Mesenchymal stem cell (in vitro differentiated cells and primary cell): Measurements from ENCODE around the gene ALDH4A1.

Source experiments
- DNase-seq: peaks from one replicate; pipeline ENCODE4 v3.0.0-alpha.2; 2013
- H2AFZ ChIP-seq: one replicate; pipeline ENCODE4 v1.6.1; 2013; ENCODE audit warnings: low read depth, mild to moderate bottlenecking, control low read depth, inconsistent platforms, low read length, moderate library complexity
- H2AK5ac ChIP-seq: 2 replicates; pipeline ENCODE4 v1.6.1; 2013; ENCODE audit warnings: low read length, moderate library complexity, mild to moderate bottlenecking, inconsistent platforms; ENCODE audit not compliant: severe bottlenecking
- H2BK120ac ChIP-seq: one replicate; pipeline ENCODE4 v1.6.1; 2013; ENCODE audit warnings: low read depth, mild to moderate bottlenecking, inconsistent platforms, low read length, moderate library complexity
- H2BK12ac ChIP-seq, 2 experiments: one replicate each; pipeline ENCODE4 v1.6.1; 2013; ENCODE audit warnings: inconsistent platforms in 2 of 2, low read length in 2 of 2, mild to moderate bottlenecking in 2 of 2, moderate library complexity in 2 of 2, control low read depth in 1 of 2
- H2BK15ac ChIP-seq: one replicate; pipeline ENCODE4 v1.6.1; 2013; ENCODE audit warnings: mild to moderate bottlenecking, low read depth, inconsistent platforms; ENCODE audit not compliant: poor library complexity, severe bottlenecking
- H2BK5ac ChIP-seq: 2 replicates; pipeline ENCODE4 v1.6.1; 2013; ENCODE audit warnings: low read depth, mild to moderate bottlenecking, low read length, control low read depth, inconsistent platforms; ENCODE audit not compliant: poor library complexity, severe bottlenecking
- H3K14ac ChIP-seq, 2 experiments: one replicate each; pipeline ENCODE4 v1.6.1; 2013; ENCODE audit warnings: inconsistent platforms in 2 of 2, low read length in 2 of 2, control low read depth in 1 of 2, mild to moderate bottlenecking in 1 of 2, moderate library complexity in 1 of 2
- H3K18ac ChIP-seq, 2 experiments: one replicate each; pipeline ENCODE4 v1.6.1; 2013; ENCODE audit warnings: inconsistent platforms in 2 of 2, low read length in 2 of 2, control low read depth in 1 of 2, low read depth in 1 of 2, mild to moderate bottlenecking in 1 of 2
- H3K23ac ChIP-seq, 2 experiments: one replicate each; pipeline ENCODE4 v1.6.1; 2013; ENCODE audit warnings: inconsistent platforms in 2 of 2, low read length in 2 of 2, mild to moderate bottlenecking in 2 of 2, moderate library complexity in 2 of 2, control low read depth in 1 of 2
- H3K27ac ChIP-seq: 2 replicates; pipeline ENCODE4 v1.5.1; 2013; ENCODE audit warnings: mild to moderate bottlenecking, moderate library complexity, low read length, control low read depth, inconsistent platforms; ENCODE audit not compliant: poor library complexity, severe bottlenecking
- H3K27me3 ChIP-seq, 2 experiments: 2 replicates each; pipeline versions ENCODE4 v1.6.1 to v1.7.0; 2013; ENCODE audit warnings: low read length in 2 of 2, mild to moderate bottlenecking in 2 of 2, moderate library complexity in 2 of 2, control low read depth in 1 of 2, inconsistent platforms in 1 of 2; ENCODE audit not compliant: control insufficient read depth in 1 of 2, insufficient read depth in 1 of 2
- H3K36me3 ChIP-seq, 2 experiments: 2 replicates each; pipeline versions ENCODE4 v1.6.1 to v1.7.0; 2013; ENCODE audit warnings: low read length in 2 of 2, control low read depth in 1 of 2, inconsistent platforms in 1 of 2, low read depth in 1 of 2, mild to moderate bottlenecking in 1 of 2; ENCODE audit not compliant: insufficient read depth in 2 of 2, control insufficient read depth in 1 of 2
- H3K4ac ChIP-seq, 2 experiments: one replicate each; pipeline ENCODE4 v1.6.1; 2013; ENCODE audit warnings: inconsistent platforms in 2 of 2, low read length in 2 of 2, mild to moderate bottlenecking in 2 of 2, moderate library complexity in 2 of 2, control low read depth in 1 of 2, low read depth in 1 of 2
- H3K4me1 ChIP-seq: 2 replicates; pipeline ENCODE4 v1.6.1; 2013; ENCODE audit warnings: low read depth, low read length, control low read depth; ENCODE audit not compliant: control insufficient read depth, insufficient read depth
- H3K4me2 ChIP-seq: 2 replicates; pipeline ENCODE4 v1.6.1; 2013; ENCODE audit warnings: low read length, mild to moderate bottlenecking, inconsistent platforms; ENCODE audit not compliant: poor library complexity, severe bottlenecking
- H3K4me3 ChIP-seq, 2 experiments: 2 replicates each; pipeline versions ENCODE4 v1.5.1 to v1.7.0; 2013; ENCODE audit warnings: low read length in 2 of 2, mild to moderate bottlenecking in 2 of 2, control low read depth in 1 of 2, low read depth in 1 of 2; ENCODE audit not compliant: insufficient read depth in 1 of 2
- H3K79me1 ChIP-seq: replicated peaks from 2 replicates; pipeline ENCODE4 v1.6.1; 2013; ENCODE audit warnings: mild to moderate bottlenecking, control low read depth, low read length, inconsistent platforms; ENCODE audit not compliant: poor library complexity, severe bottlenecking
- H3K9ac ChIP-seq: 2 replicates; pipeline ENCODE4 v1.7.0; 2013; ENCODE audit warnings: mild to moderate bottlenecking, low read length, moderate library complexity
- H3K9me3 ChIP-seq: 2 replicates; pipeline ENCODE4 v1.7.0; 2013; ENCODE audit warnings: mild to moderate bottlenecking, low read length; ENCODE audit not compliant: control insufficient read depth
- H4K8ac ChIP-seq: one replicate; pipeline ENCODE4 v1.6.1; 2013; ENCODE audit warnings: inconsistent platforms, mild to moderate bottlenecking, low read length, moderate library complexity
- H4K91ac ChIP-seq: one replicate; pipeline ENCODE4 v1.6.1; 2013; ENCODE audit warnings: mild to moderate bottlenecking, low read length, inconsistent platforms
- WGBS: methylation state at CpG from one replicate; pipeline ENCODE4 v1.1.7; 2013; ENCODE audit warnings: mixed read lengths; 5-methylcytosine and 5-hydroxymethylcytosine counted together

Gene ALDH4A1

DNA sequence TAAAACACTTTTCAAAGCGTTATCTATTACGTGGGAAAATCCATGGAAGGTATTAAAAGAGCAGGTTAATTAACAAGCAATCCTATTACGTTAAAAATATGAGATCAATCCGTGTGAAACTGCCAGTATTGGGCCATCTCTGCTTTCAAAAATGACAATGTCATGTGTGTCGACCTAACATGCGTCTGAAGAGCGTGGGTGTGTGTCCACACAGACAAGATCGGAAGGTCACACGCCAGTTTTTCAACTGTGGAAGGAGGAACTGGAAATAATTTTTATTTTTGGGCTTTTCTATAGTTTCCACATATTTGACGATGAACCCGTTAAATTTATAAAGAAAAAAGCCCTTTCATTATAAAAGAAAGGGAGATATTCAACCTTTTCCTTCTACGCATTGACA, 17.6 kb upstream of the ALDH4A1 start:
- no peak overlapping the region for H2BK120ac ChIP-seq
- H2BK15ac ChIP-seq = no peak overlapping the region
- no peak overlapping the region for H2AK5ac ChIP-seq
- no peak overlapping the region for H3K4ac ChIP-seq
- no peak overlapping the region for H2BK12ac ChIP-seq
- H3K9ac ChIP-seq = no peak overlapping the region
- H3K14ac ChIP-seq = no peak overlapping the region
- no peaks in the 10 kb centered on the region for H3K27me3 ChIP-seq
- H3K23ac ChIP-seq = no peak overlapping the region
- H3K4me1 ChIP-seq = peaks cover 28% of the 10 kb centered on the region
- no peak overlapping the region for H3K4me2 ChIP-seq
- H3K27ac ChIP-seq = no peak overlapping the region
- H3K4me3 ChIP-seq = no peak overlapping the region
- DNase-seq = no peak
- no peaks in the 10 kb centered on the region for H3K9me3 ChIP-seq
- H3K79me1 ChIP-seq = peaks cover 29% of the 10 kb centered on the region
- WGBS = 96% methylated on average over 12 of the region's 12 CpGs
- no peak overlapping the region for H4K91ac ChIP-seq
- H4K8ac ChIP-seq = no peak overlapping the region
- no peak overlapping the region for H2BK5ac ChIP-seq
- no peak overlapping the region for H2AFZ ChIP-seq
- peaks cover 18 to 55% of the 10 kb centered on the region in 2 experiments for H3K36me3 ChIP-seq
- H3K18ac ChIP-seq = no peak overlapping the region

- Histone ChIP-seq H3K4ac (no peak overlapping the region), H4K91ac (no peak overlapping the region), H3K18ac (no peak overlapping the region), H3K14ac (no peak overlapping the region), H3K23ac (no peak overlapping the region), H2BK5ac (no peak overlapping the region), H3K9ac (no peak overlapping the region), H3K27ac (no peak overlapping the region), H3K27me3 (no peaks in the 10 kb centered on the region), H2BK120ac (no peak overlapping the region), H2AK5ac (no peak overlapping the region), H3K4me1 (peaks cover 27% of the 10 kb centered on the region), H4K8ac (no peak overlapping the region), H3K79me1 (peaks cover 28% of the 10 kb centered on the region), H2BK15ac (peak overlapping the region; percentile 7), H2AFZ (no peak overlapping the region), H3K9me3 (no peaks in the 10 kb centered on the region), H2BK12ac (no peak overlapping the region), H3K36me3 (peaks cover 18 to 55% of the 10 kb centered on the region in 2 experiments), H3K4me3 (no peak overlapping the region), H3K4me2 (no peak overlapping the region)
- DNase-seq = no peak
- 93% methylated on average over 31 of the region's 31 CpGs for WGBS
Observed at GRCh38 chr1:18919197-18919905, 17.0 kb upstream of the ALDH4A1 start.

GRCh38 chr1:18918417-18918816, 16.1 kb upstream of the ALDH4A1 start:
- no peak overlapping the region for H3K23ac ChIP-seq
- H2BK12ac ChIP-seq = peak overlapping the region in 1 of 2 experiments; percentile 15
- H4K91ac ChIP-seq = peak overlapping the region; percentile 3
- no peak overlapping the region for H3K4me2 ChIP-seq
- no peak overlapping the region for H3K9ac ChIP-seq
- H2BK5ac ChIP-seq = no peak overlapping the region
- peaks cover 19% of the 10 kb centered on the region for H3K4me1 ChIP-seq
- no peak overlapping the region for H4K8ac ChIP-seq
- no peak overlapping the region for H2AK5ac ChIP-seq
- H3K27ac ChIP-seq = no peak overlapping the region
- H3K9me3 ChIP-seq = no peaks in the 10 kb centered on the region
- no peak for DNase-seq
- no peaks in the 10 kb centered on the region for H3K27me3 ChIP-seq
- no peak overlapping the region for H3K18ac ChIP-seq
- H2BK15ac ChIP-seq = no peak overlapping the region
- H2AFZ ChIP-seq = no peak overlapping the region
- 97% methylated on average over 13 of the region's 14 CpGs for WGBS
- H3K79me1 ChIP-seq = peaks cover 29% of the 10 kb centered on the region
- no peak overlapping the region for H3K4me3 ChIP-seq
- no peak overlapping the region for H2BK120ac ChIP-seq
- no peak overlapping the region for H3K14ac ChIP-seq
- H3K36me3 ChIP-seq = peaks cover 18 to 55% of the 10 kb centered on the region in 2 experiments
- no peak overlapping the region for H3K4ac ChIP-seq

GRCh38 chr1:18917071-18917799, 14.9 kb upstream of the ALDH4A1 start:
- H3K9ac ChIP-seq = no peak overlapping the region
- no peak overlapping the region for H3K18ac ChIP-seq
- peaks cover 32% of the 10 kb centered on the region for H3K79me1 ChIP-seq
- no peak overlapping the region for H2BK12ac ChIP-seq
- no peaks in the 10 kb centered on the region for H3K27me3 ChIP-seq
- H3K4me3 ChIP-seq = no peak overlapping the region
- H3K4me1 ChIP-seq = peaks cover 11% of the 10 kb centered on the region
- H3K14ac ChIP-seq = no peak overlapping the region
- no peak overlapping the region for H3K4ac ChIP-seq
- no peaks in the 10 kb centered on the region for H3K9me3 ChIP-seq
- WGBS = 93% methylated on average over 30 of the region's 30 CpGs
- H4K91ac ChIP-seq = no peak overlapping the region
- H2BK120ac ChIP-seq = no peak overlapping the region
- no peak overlapping the region for H2BK15ac ChIP-seq
- H3K23ac ChIP-seq = no peak overlapping the region
- no peak overlapping the region for H2BK5ac ChIP-seq
- H2AK5ac ChIP-seq = no peak overlapping the region
- peaks cover 18 to 55% of the 10 kb centered on the region in 2 experiments for H3K36me3 ChIP-seq
- H2AFZ ChIP-seq = no peak overlapping the region
- DNase-seq = no peak
- no peak overlapping the region for H3K4me2 ChIP-seq
- H3K27ac ChIP-seq = no peak overlapping the region
- H4K8ac ChIP-seq = no peak overlapping the region
